ENCODE results near the gene PELI3.

- TF ChIP-seq CTCF (IDR thresholded peaks at IDR 0.05; ENCODE audit: control extremely low read depth in 1 of 3, insufficient read depth in 1 of 3, low read depth in 1 of 3, low read length in 3 of 3): no peak
- TF ChIP-seq TAF1 (IDR thresholded peaks at IDR 0.05; ENCODE audit: low read depth, low read length): no peak
- TF ChIP-seq EZH2 (IDR thresholded peaks at IDR 0.05; ENCODE audit: low read depth, low read length, severe bottlenecking): no peak
- TF ChIP-seq EGR1 (IDR thresholded peaks at IDR 0.05; ENCODE audit: borderline replicate concordance, low read depth, low read length): no peak
- TF ChIP-seq POLR2A (IDR thresholded peaks at IDR 0.05; ENCODE audit: control extremely low read depth in 1 of 2, low read depth in 2 of 2, low read length in 2 of 2): no peak
- TF ChIP-seq SP2 (IDR thresholded peaks at IDR 0.05; ENCODE audit: low read length): no peak
- TF ChIP-seq CREB1 (IDR thresholded peaks at IDR 0.05): no peak
- no peak for TF ChIP-seq RAD21 (IDR thresholded peaks at IDR 0.05 in 1 of 2, conservative IDR thresholded peaks at IDR 0.05 in 1 of 2; ENCODE audit: low read depth in 2 of 2, low read length in 2 of 2)
Observed at GRCh38 chr11:66428933-66429332, 37.8 kb upstream of the PELI3 start.
